Natural killer cell (primary cell): ENCODE data around the gene SLC12A9. TPM values are rescaled to one million over a fixed set of nuclear protein-coding genes. Genes with fewer than 3 reads are reported as not detected.

ENCODE experiments used
- ATAC-seq, 3 donors: fragments of 150-1000 bp in 2 of 3; fragments of 200-7000 bp in 1 of 3; cut with Tn5 transposase; 1 replicate in 1 of 3; 2 replicates in 2 of 3; pipeline ENCODE4 v1.10.0; 2021; ENCODE audit warnings: mild to moderate bottlenecking in 2 of 3, moderate library complexity in 2 of 3
- DNase-seq, 2 donors: peaks; one replicate each; pipeline versions ENCODE4 v3.0.0 to v3.0.0-alpha.2; 2013 to 2021; ENCODE audit warnings: mixed read lengths in 1 of 2
- H3K27ac ChIP-seq: one replicate; pipeline ENCODE4 v1.5.1; 2013; ENCODE audit warnings: mild to moderate bottlenecking, low read length
- H3K27me3 ChIP-seq: one replicate; pipeline ENCODE4 v1.6.1; 2013; ENCODE audit warnings: low read length; ENCODE audit not compliant: control insufficient read depth, insufficient read depth
- H3K36me3 ChIP-seq: one replicate; pipeline ENCODE4 v1.6.1; 2013; ENCODE audit warnings: low read length; ENCODE audit not compliant: control insufficient read depth, insufficient read depth
- H3K4me1 ChIP-seq: one replicate; pipeline ENCODE4 v1.6.1; 2013; ENCODE audit warnings: low read length; ENCODE audit not compliant: control insufficient read depth, insufficient read depth
- H3K4me3 ChIP-seq: one replicate; pipeline ENCODE4 v1.5.1; 2013; ENCODE audit warnings: low read length
- H3K9me3 ChIP-seq: one replicate; pipeline ENCODE4 v1.6.1; 2013; ENCODE audit warnings: low read length; ENCODE audit not compliant: control insufficient read depth, insufficient read depth
- H3K27ac Mint-ChIP-seq, 2 donors: one replicate each; pipeline ENCODE4 v1.8.0; 2022; ENCODE audit warnings: mild to moderate bottlenecking in 2 of 2, mixed read lengths in 2 of 2, moderate library complexity in 1 of 2
- H3K27me3 Mint-ChIP-seq, 2 donors: one replicate each; pipeline ENCODE4 v1.8.0; 2022; ENCODE audit warnings: low read depth in 2 of 2, mixed read lengths in 2 of 2
- H3K36me3 Mint-ChIP-seq: one replicate; pipeline ENCODE4 v1.8.0; 2022; ENCODE audit warnings: mixed read lengths
- H3K4me1 Mint-ChIP-seq, 2 donors: one replicate each; pipeline ENCODE4 v1.8.0; 2022; ENCODE audit warnings: mixed read lengths in 2 of 2
- H3K4me3 Mint-ChIP-seq: one replicate; pipeline ENCODE4 v1.8.0; 2022; ENCODE audit warnings: mild to moderate bottlenecking, moderate library complexity, mixed read lengths
- H3K9me3 Mint-ChIP-seq, 2 donors: one replicate each; pipeline ENCODE4 v1.8.0; 2022; ENCODE audit warnings: mixed read lengths in 2 of 2
- WGBS: methylation state at CpG from one replicate; pipeline ENCODE4 v1.1.7; 2013; ENCODE audit warnings: missing lambda C conversion rate; ENCODE audit not compliant: insufficient coverage; 5-methylcytosine and 5-hydroxymethylcytosine counted together
- intact Hi-C: fragments of 100-400 bp; cut with micrococcal nuclease; formaldehyde crosslinking; loops from one replicate; pipeline ENCODE4 v1.14.2; 2022
- total RNA-seq, 4 donors: library from RNA; stranded (reverse); fragments of 120-200 nt in 1 of 4; gene quantifications; one replicate each; pipeline versions ENCODE4 v1.2.3 to v1.2.4, GENCODE V29; 2013 to 2022
- TF ChIP-seq, protein P1 (sequence below): fragments of 200-600 bp; IDR thresholded peaks from one replicate; pipeline ENCODE4 v1.8.0; 2022; ENCODE audit warnings: antibody characterized with exemption

SLC12A9 gene
- total RNA-seq, 3 donors from 2014 or later (not counting 1 experiment from before 2014, with no cell fraction given) = 35.0 to 44.2 (median 38.1) TPM

GRCh38 chr7:100894860-100895700, 42.6 kb downstream of the SLC12A9 start:
- Histone ChIP-seq H3K27ac (no peak overlapping the region), H3K4me1 (peaks cover 36% of the 10 kb centered on the region), H3K27me3 (peaks cover 28% of the 10 kb centered on the region), H3K9me3 (no peaks in the 10 kb centered on the region), H3K4me3 (peak overlapping the region; percentile 6), H3K36me3 (no peaks in the 10 kb centered on the region)
- Mint-ChIP-seq H3K4me1 (peaks cover 18 to 23% of the 10 kb centered on the region in 2 donors), H3K9me3 (no peaks in the 10 kb centered on the region), H3K36me3 (no peaks in the 10 kb centered on the region), H3K27me3 (peaks cover 33 to 53% of the 10 kb centered on the region in 2 donors), H3K27ac (no peak overlapping the region), H3K4me3 (peak overlapping the region; percentile 42)
- WGBS = under 1% methylated on average over 83 of the region's 83 CpGs
- ATAC-seq (peak; percentile 32 to 37 (median 32)), DNase-seq (peak; percentile 53 to 72)
- TF ChIP-seq, protein P1, sequence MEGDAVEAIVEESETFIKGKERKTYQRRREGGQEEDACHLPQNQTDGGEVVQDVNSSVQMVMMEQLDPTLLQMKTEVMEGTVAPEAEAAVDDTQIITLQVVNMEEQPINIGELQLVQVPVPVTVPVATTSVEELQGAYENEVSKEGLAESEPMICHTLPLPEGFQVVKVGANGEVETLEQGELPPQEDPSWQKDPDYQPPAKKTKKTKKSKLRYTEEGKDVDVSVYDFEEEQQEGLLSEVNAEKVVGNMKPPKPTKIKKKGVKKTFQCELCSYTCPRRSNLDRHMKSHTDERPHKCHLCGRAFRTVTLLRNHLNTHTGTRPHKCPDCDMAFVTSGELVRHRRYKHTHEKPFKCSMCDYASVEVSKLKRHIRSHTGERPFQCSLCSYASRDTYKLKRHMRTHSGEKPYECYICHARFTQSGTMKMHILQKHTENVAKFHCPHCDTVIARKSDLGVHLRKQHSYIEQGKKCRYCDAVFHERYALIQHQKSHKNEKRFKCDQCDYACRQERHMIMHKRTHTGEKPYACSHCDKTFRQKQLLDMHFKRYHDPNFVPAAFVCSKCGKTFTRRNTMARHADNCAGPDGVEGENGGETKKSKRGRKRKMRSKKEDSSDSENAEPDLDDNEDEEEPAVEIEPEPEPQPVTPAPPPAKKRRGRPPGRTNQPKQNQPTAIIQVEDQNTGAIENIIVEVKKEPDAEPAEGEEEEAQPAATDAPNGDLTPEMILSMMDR = peak; percentile 72
- intact Hi-C loops = loop anchor here (5.0 kb wide), 1 partner anchor 182 kb away; no protein-coding TSS in a partner anchor

DNA sequence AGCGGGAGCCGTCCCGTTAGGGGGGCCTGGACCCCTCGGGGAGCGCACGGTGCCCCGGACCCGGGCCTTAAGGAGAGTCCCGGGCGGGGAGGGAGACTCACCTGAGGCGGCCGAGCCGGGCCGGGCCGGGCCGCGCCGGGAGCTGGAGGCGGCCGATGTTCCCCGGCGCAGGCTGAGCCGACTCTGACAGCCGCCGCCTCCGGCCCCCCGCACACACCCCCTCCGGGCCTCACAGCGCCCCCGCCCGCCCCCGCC, 43.1 kb downstream of the SLC12A9 start, which contains the start of gene ACHE:
ACHE (minus strand) TSS at position 188 of the 255 bp plus-strand sequence. CDS start 1,656 bp downstream, outside the sequence.
- Histone ChIP-seq H3K36me3 (no peaks in the 10 kb centered on the region), H3K4me3 (peak within 1 kb of the TSS; percentile 6), H3K9me3 (no peaks in the 10 kb centered on the region), H3K27ac (no peak within 1 kb of the TSS), H3K4me1 (peaks cover 30% of the 10 kb centered on the region), H3K27me3 (peaks cover 28% of the 10 kb centered on the region)
- Mint-ChIP-seq H3K4me1 (peaks cover 13 to 18% of the 10 kb centered on the region in 2 donors), H3K9me3 (no peaks in the 10 kb centered on the region), H3K36me3 (no peaks in the 10 kb centered on the region), H3K27ac (peak within 1 kb of the TSS; percentile 72 to 86), H3K27me3 (peaks cover 39 to 54% of the 10 kb centered on the region in 2 donors), H3K4me3 (peak within 1 kb of the TSS; percentile 88)
- intact Hi-C loops = loop anchor here (5.0 kb wide), 1 partner anchor 182 kb away; no protein-coding TSS in a partner anchor
- under 1% methylated on average over 24 of the region's 32 CpGs for WGBS
- ATAC-seq (no peak), DNase-seq (no peak)
- TF ChIP-seq, protein P1 = no peak

GRCh38 chr7:100895956-100896731, 43.6 kb downstream of the SLC12A9 start:
- Histone ChIP-seq H3K27me3 (peaks cover 25% of the 10 kb centered on the region), H3K36me3 (no peaks in the 10 kb centered on the region), H3K4me1 (peaks cover 25% of the 10 kb centered on the region), H3K9me3 (no peaks in the 10 kb centered on the region), H3K27ac (no peak overlapping the region), H3K4me3 (no peak overlapping the region)
- H3K4me1 Mint-ChIP-seq = peaks cover 12 to 13% of the 10 kb centered on the region in 2 donors
- intact Hi-C loops = loop anchor here (5.0 kb wide), 1 partner anchor 181 kb away; no protein-coding TSS in a partner anchor
- DNase-seq (peak in 1 of 2 donors; percentile 64), ATAC-seq (peak; percentile 35 to 60 (median 52))
- TF ChIP-seq, protein P1 = no peak
- H3K36me3 Mint-ChIP-seq = no peaks in the 10 kb centered on the region
- WGBS = 7% methylated on average over 52 of the region's 54 CpGs
- no peaks in the 10 kb centered on the region for H3K9me3 Mint-ChIP-seq
- H3K27me3 Mint-ChIP-seq = peaks cover 43 to 58% of the 10 kb centered on the region in 2 donors
- H3K27ac Mint-ChIP-seq = peak overlapping the region; percentile 72 to 86
- H3K4me3 Mint-ChIP-seq = peak overlapping the region; percentile 88
